Stomach (tissue), 9 donors: Measurements from ENCODE around the gene TFDP2. TPM values are rescaled to one million over a fixed set of nuclear protein-coding genes. Genes with fewer than 3 reads are reported as not detected.
"Not testable (repeated sequence)": the region's sequence is repeated elsewhere in the genome, so short reads cannot be mapped to it uniquely, and the experiment has no call there.

Source experiments
- DNase-seq, 2 donors: peaks; one replicate each; pipeline versions ENCODE4 v3.0.0 to v3.0.0-alpha.2; 2013 to 2019
- H3K27ac ChIP-seq, 5 donors: fragments of 200-600 bp in 4 of 5; sonication (generic) in 4 of 5; one replicate each; pipeline ENCODE4 v1.5.1; 2013 to 2019; ENCODE audit warnings: mild to moderate bottlenecking in 1 of 5, moderate library complexity in 1 of 5
- H3K27me3 ChIP-seq, 3 donors: fragments of 200-600 bp; sonication (generic); one replicate each; pipeline ENCODE4 v1.5.1; 2017 to 2019; ENCODE audit warnings: mixed run types in 1 of 3
- H3K36me3 ChIP-seq, 4 donors: fragments of 200-600 bp; sonication (generic); 1 replicate in 3 of 4; 2 replicates in 1 of 4; pipeline ENCODE4 v1.5.1; 2016 to 2019
- H3K4me1 ChIP-seq, 4 donors: fragments of 200-600 bp; sonication (generic); one replicate each; pipeline ENCODE4 v1.5.1; 2016 to 2019
- H3K4me3 ChIP-seq, 4 donors: fragments of 200-600 bp; sonication (generic) in 3 of 4; one replicate each; pipeline ENCODE4 v1.5.1; 2016 to 2019; ENCODE audit warnings: mild to moderate bottlenecking in 1 of 4
- H3K9me3 ChIP-seq, 4 donors: fragments of 200-600 bp; sonication (generic); one replicate each; pipeline ENCODE4 v1.5.1; 2016 to 2019
- EP300 ChIP-seq: sonication (generic); formaldehyde crosslinking; IDR thresholded peaks from one replicate; pipeline ENCODE4 v1.6.1; 2017; ENCODE audit warnings: antibody characterized with exemption
- POLR2A ChIP-seq, 4 donors: fragments of 450-650 bp; IDR thresholded peaks; one replicate each; pipeline ENCODE4 v1.6.1; 2016; ENCODE audit warnings: antibody characterized with exemption in 4 of 4, control low read depth in 2 of 4, mild to moderate bottlenecking in 1 of 4, moderate library complexity in 1 of 4
- POLR2AphosphoS5 ChIP-seq, 3 donors: sonication (generic); formaldehyde crosslinking; IDR thresholded peaks; one replicate each; pipeline ENCODE4 v1.6.1; 2016; ENCODE audit warnings: antibody characterized with exemption in 3 of 3
- WGBS, 5 donors: extraction: QIAGEN DNeasy Blood & Tissue Kit in 3 of 5; methylation state at CpG; one replicate each; pipeline versions ENCODE4 v1.1.5 to v1.1.7; 2013 to 2018; 5-methylcytosine and 5-hydroxymethylcytosine counted together
- intact Hi-C: fragments of 100-400 bp; cut with DNase I; formaldehyde crosslinking; loops from one replicate; pipeline ENCODE4 v1.15.1; 2023; ENCODE audit warnings: low total_unique reads
- polyA plus RNA-seq, 3 donors: library from polyadenylated mRNA; stranded (reverse); fragments of 200-250 nt; gene quantifications; one replicate each; pipeline ENCODE4 v1.2.3, GENCODE V29; 2013
- total RNA-seq, 5 donors: library from RNA; depleted of rRNA; stranded (reverse); fragments of >200 nt; gene quantifications; one replicate each; pipeline versions ENCODE4 v1.1.0 to v1.2.3, GENCODE V29; 2014 to 2016
- TF ChIP-seq, protein P1 (sequence below), 7 experiments: fragments of 450-650 bp in 4 of 7; fragments of 200-600 bp in 3 of 7; sonication (generic) in 3 of 7; IDR thresholded peaks; one replicate each; pipeline ENCODE4 v1.5.1; 2016 to 2019; ENCODE audit warnings: antibody characterized with exemption in 7 of 7, control low read depth in 2 of 7, mild to moderate bottlenecking in 1 of 7
- donor health status: healthy with polysubstance abuse.
- donor health status: Bipolar disorder and iron deficiency.
- donor health status: healthy.

The TFDP2 gene
- total and polyA plus RNA-seq, 8 donors = 8.7 to 180 (median 55.7) TPM

DNA sequence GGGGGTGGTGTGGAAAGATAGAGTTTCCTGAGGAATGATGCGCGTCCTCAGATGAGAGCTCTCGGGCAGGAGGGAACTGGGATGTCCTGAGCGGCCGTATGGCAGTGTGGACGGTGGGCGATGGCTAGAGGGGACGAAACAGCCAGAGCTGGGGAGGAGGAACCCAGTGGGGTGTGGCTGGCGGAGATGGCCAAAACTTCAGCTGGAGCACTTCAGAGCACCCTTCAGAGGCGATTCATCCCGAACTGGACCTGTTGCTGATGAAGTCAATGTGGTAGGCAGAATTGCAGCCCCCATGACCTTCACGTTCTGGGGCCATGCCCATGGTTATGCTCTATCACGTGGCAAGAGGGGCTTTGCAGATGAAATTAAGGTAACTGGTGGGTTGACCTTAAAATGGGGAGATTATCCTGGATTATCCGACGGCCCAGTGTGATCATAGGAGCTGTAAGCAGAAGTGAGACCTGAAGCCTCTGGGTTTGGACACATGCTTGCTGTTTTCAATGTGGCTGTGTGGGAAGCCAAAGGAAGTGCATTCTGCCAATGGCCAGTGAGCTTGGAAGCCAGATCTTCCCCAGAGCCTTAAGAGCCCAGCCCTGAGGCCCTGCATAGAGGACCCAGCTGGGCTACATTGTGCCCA, 220.6 kb downstream of the TFDP2 start:
- WGBS, 5 donors = 91 to 97% (median 95%) methylated on average over 14 to 15 of the region's 15 CpGs
- no peak for TF ChIP-seq EP300
- TF ChIP-seq POLR2AphosphoS5 (IDR thresholded peaks at IDR 0.05) = no peak
- no peak for TF ChIP-seq POLR2A (IDR thresholded peaks at IDR 0.05)
- TF ChIP-seq, protein P1, sequence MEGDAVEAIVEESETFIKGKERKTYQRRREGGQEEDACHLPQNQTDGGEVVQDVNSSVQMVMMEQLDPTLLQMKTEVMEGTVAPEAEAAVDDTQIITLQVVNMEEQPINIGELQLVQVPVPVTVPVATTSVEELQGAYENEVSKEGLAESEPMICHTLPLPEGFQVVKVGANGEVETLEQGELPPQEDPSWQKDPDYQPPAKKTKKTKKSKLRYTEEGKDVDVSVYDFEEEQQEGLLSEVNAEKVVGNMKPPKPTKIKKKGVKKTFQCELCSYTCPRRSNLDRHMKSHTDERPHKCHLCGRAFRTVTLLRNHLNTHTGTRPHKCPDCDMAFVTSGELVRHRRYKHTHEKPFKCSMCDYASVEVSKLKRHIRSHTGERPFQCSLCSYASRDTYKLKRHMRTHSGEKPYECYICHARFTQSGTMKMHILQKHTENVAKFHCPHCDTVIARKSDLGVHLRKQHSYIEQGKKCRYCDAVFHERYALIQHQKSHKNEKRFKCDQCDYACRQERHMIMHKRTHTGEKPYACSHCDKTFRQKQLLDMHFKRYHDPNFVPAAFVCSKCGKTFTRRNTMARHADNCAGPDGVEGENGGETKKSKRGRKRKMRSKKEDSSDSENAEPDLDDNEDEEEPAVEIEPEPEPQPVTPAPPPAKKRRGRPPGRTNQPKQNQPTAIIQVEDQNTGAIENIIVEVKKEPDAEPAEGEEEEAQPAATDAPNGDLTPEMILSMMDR (IDR thresholded peaks at IDR 0.05) = no peak
- no peak overlapping the region for H3K27ac ChIP-seq
- intact Hi-C loops = no loop called here
- no peaks in the 10 kb centered on the region for H3K4me1 ChIP-seq
- no peak for DNase-seq
- H3K9me3 ChIP-seq = no peaks in the 10 kb centered on the region
- H3K4me3 ChIP-seq = no peak overlapping the region
- H3K36me3 ChIP-seq = peaks cover 3 to 39% (median 31%) of the 10 kb centered on the region in 4 donors
- H3K27me3 ChIP-seq = no peaks in the 10 kb centered on the region

DNA sequence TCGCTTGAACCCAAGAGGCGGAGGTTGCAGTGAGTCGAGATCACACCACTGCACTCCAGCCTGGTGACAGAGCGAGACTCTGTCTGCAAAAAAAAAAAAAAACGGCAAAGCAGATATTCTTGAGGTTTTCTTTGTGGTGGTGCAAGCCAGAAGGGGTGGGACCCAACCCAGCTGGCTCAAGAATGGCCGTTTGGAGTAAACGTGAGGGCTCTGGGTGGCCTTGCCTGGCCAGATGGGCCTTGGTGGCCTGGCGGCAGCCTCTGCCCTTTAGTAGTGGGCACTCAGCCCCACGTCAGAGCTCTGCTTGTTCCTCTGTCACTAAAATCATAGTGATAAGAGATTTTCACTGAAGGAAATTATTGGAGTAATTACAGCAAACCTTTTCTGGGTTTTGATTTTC, 222.4 kb downstream of the TFDP2 start:
- no peak for DNase-seq
- Histone ChIP-seq H3K36me3 (peaks cover 13 to 57% (median 48%) of the 10 kb centered on the region in 4 donors), H3K4me3 (no peak overlapping the region), H3K27me3 (no peaks in the 10 kb centered on the region), H3K4me1 (no peaks in the 10 kb centered on the region), H3K9me3 (no peaks in the 10 kb centered on the region), H3K27ac (no peak overlapping the region)
- 68 to 83% (median 76%) methylated on average over 9 of the region's 9 CpGs for WGBS, 5 donors
- TF ChIP-seq POLR2A (IDR thresholded peaks at IDR 0.05) (no peak), EP300 (no peak), POLR2AphosphoS5 (IDR thresholded peaks at IDR 0.05) (no peak)
- TF ChIP-seq, protein P1 (IDR thresholded peaks at IDR 0.05) = no peak
- intact Hi-C loops = no loop called here

DNA sequence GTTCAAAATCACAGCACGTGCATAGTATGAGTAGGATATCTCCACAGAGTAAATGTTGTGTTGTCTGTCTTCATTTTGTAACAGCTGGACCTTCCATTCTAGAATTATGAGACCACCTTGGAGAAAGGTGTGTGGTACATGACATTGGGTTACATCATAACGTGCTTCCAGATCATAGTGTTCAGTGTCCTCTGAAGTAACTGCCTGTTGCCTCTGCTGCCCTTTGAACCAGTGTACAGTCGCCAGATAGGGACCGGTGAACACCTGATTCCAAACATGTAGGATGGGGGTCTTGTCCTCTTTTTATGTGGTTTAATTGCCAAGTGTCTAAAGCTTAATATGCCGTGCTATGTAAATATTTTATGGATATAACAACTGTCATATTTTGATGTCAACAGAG, 223.7 kb downstream of the TFDP2 start:
- H3K4me1 ChIP-seq, intact Hi-C loops, H3K27me3 ChIP-seq, H3K4me3 ChIP-seq, H3K27ac ChIP-seq, DNase-seq, H3K9me3 ChIP-seq: not testable (repeated sequence)
- WGBS, 5 donors = 87 to 92% (median 90%) methylated on average over 5 of the region's 5 CpGs
- H3K36me3 ChIP-seq = peaks cover 13 to 65% (median 49%) of the 10 kb centered on the region in 4 donors

DNA sequence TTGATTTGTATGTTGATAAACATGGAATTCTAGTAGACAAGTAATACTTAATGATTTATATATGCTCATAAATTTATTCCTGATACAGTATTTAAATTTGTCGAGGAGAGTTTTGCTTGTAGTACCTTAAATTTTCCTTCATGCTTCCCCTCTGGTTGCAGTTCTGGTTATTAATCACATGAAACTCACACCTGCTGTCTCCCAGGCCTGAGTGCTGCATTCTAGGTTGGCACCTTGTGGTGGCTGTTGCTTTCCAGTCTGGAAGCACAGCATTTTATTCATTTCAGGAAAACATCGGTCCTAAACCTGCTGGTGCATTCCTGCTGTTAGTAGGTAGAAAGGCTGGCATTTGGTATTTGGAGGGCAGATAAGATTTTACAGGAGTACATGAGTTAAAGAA, 228.0 kb downstream of the TFDP2 start:
- H3K9me3 ChIP-seq = no peaks in the 10 kb centered on the region
- no peak overlapping the region for H3K27ac ChIP-seq
- intact Hi-C loops = no loop called here
- no peaks in the 10 kb centered on the region for H3K4me1 ChIP-seq
- TF ChIP-seq, protein P1 (IDR thresholded peaks at IDR 0.05) = no peak
- no peak for TF ChIP-seq POLR2A (IDR thresholded peaks at IDR 0.05)
- TF ChIP-seq POLR2AphosphoS5 (IDR thresholded peaks at IDR 0.05) = no peak
- TF ChIP-seq EP300 = no peak
- H3K4me3 ChIP-seq = no peak overlapping the region
- no peaks in the 10 kb centered on the region for H3K27me3 ChIP-seq
- no peak for DNase-seq
- WGBS, 5 donors = 87 to 93% (median 91%) methylated on average over 2 of the region's 2 CpGs
- peaks cover 16 to 84% (median 46%) of the 10 kb centered on the region in 4 donors for H3K36me3 ChIP-seq

DNA sequence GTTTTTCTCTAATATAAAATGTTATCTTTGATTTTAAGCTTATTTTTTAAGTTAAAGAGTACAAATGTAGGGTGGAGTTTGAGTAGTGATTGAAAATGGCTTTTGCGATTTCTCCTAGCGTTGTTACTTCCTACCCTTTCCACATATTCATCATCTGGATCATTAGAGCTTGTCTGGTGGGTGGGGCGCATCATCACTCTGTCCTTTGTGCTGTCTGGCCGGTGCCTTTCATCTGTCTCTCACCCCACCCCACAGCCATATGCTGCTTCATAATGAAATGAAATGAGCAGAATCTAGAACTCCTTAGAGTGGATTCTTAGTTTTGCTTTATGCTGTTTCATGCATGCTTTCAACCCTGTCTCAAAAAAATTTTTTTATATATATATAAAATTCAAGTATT, 228.6 kb downstream of the TFDP2 start:
- no peak overlapping the region for H3K27ac ChIP-seq
- DNase-seq = no peak
- 85 to 97% (median 94%) methylated on average over 4 of the region's 4 CpGs for WGBS, 5 donors
- no peaks in the 10 kb centered on the region for H3K9me3 ChIP-seq
- no peaks in the 10 kb centered on the region for H3K4me1 ChIP-seq
- peaks cover 16 to 82% (median 43%) of the 10 kb centered on the region in 4 donors for H3K36me3 ChIP-seq
- intact Hi-C loops = no loop called here
- TF ChIP-seq EP300 (no peak), POLR2A (IDR thresholded peaks at IDR 0.05) (no peak)
- no peaks in the 10 kb centered on the region for H3K27me3 ChIP-seq
- H3K4me3 ChIP-seq = no peak overlapping the region
